HEK293T (cell line): ENCODE results near the gene SRRT.

Experiments
- BHLHE40 ChIP-seq: fragments of 450-650 bp; IDR thresholded peaks from 2 replicates; pipeline ENCODE4 v1.6.1; 2016; ENCODE audit warnings: mild to moderate bottlenecking, moderate library complexity, borderline replicate concordance
- FOXK2 ChIP-seq: fragments of 450-650 bp; IDR thresholded peaks from 2 replicates; pipeline ENCODE4 v1.6.1; 2016; ENCODE audit warnings: mild to moderate bottlenecking
- SP1 ChIP-seq: fragments of 450-650 bp; IDR thresholded peaks from 2 replicates; pipeline ENCODE4 v1.6.1; 2017
- SUZ12 ChIP-seq: fragments of 450-650 bp; IDR thresholded peaks from 2 replicates; pipeline ENCODE4 v1.6.1; 2016; ENCODE audit warnings: mild to moderate bottlenecking
- ZNF384 ChIP-seq: fragments of 450-650 bp; IDR thresholded peaks from 2 replicates; pipeline ENCODE4 v1.6.1; 2016

GRCh38 chr7:100854146-100854895 is 20.6 kb upstream of the SRRT start:
- no peak for TF ChIP-seq ZNF384
- TF ChIP-seq SUZ12: no peak
- no peak for TF ChIP-seq FOXK2
- TF ChIP-seq BHLHE40: no peak
- no peak for TF ChIP-seq SP1
